GM12878 (cell line): Measurements from ENCODE around the gene CACNA1E. TPM values are rescaled to one million over a fixed set of nuclear protein-coding genes. Genes with fewer than 3 reads are reported as not detected.

Experiments
- ATAC-seq: fragments of 200-7000 bp; cut with Tn5 transposase; 3 replicates; pipeline ENCODE4 v1.9.1; 2020; ENCODE audit warnings: mild to moderate bottlenecking, moderate library complexity
- BruUV-seq: library from RNA; stranded (reverse); fragments of 400-500 nt; replicated peaks from 2 replicates; lab custom pipeline; 2021; lab: Mats Ljungman, UMichigan
- CTCF ChIA-PET: fragments of 300-600 bp; sonication (Branson Sonifier 250); formaldehyde crosslinking; extraction: SDS; loops from one replicate; lab custom pipeline; 2021; ENCODE audit warnings: inconsistent platforms; lab: Yijun Ruan, JAX
- POLR2A ChIA-PET: fragments of 350-600 bp; formaldehyde crosslinking; extraction: SDS; loops from one replicate; lab custom pipeline; 2021; ENCODE audit warnings: inconsistent platforms; lab: Charles Lee
- RAD21 ChIA-PET: fragments of 300-600 bp; sonication (Branson Sonifier 250); formaldehyde crosslinking; loops from one replicate; lab custom pipeline; 2023; ENCODE audit warnings: antibody characterized with exemption; ENCODE audit not compliant: unreplicated experiment; lab: Charles Lee
- SMC1A ChIA-PET: fragments of 300-600 bp; sonication (Branson Sonifier 250); formaldehyde crosslinking; loops from one replicate; lab custom pipeline; 2023; ENCODE audit not compliant: unreplicated experiment, uncharacterized antibody; lab: Charles Lee
- DNase-seq: peaks from one replicate; pipeline ENCODE4 v3.0.0-alpha.2; 2011; ENCODE audit warnings: low read depth, low spot score
- FAIRE-seq: peaks from 3 replicates; lab custom pipeline; 2011; peaks lifted over from hg19 to GRCh38; lab: Jason Lieb, UNC
- H2AFZ ChIP-seq: 2 replicates; pipeline ENCODE4 v1.6.0; 2011; ENCODE audit warnings: low read depth, low read length, control low read depth; ENCODE audit not compliant: control insufficient read depth
- H3K27ac ChIP-seq: 2 replicates; pipeline ENCODE4 v1.5.1; 2011; ENCODE audit warnings: control low read depth; ENCODE audit not compliant: control insufficient read depth, insufficient read depth
- H3K27me3 ChIP-seq, 2 experiments: replicated peaks in 1 of 2; 2 replicates each; pipeline versions ENCODE4 v1.6.0 to v1.6.1; 2011; ENCODE audit warnings: low read length in 1 of 2; ENCODE audit not compliant: control insufficient read depth in 2 of 2, insufficient read depth in 2 of 2
- H3K36me3 ChIP-seq, 2 experiments: 2 replicates each; pipeline ENCODE4 v1.5.1; 2011; ENCODE audit warnings: low read length in 1 of 2; ENCODE audit not compliant: control insufficient read depth in 2 of 2, insufficient read depth in 2 of 2
- H3K4me1 ChIP-seq: 2 replicates; pipeline ENCODE4 v1.6.1; 2011; ENCODE audit warnings: mild to moderate bottlenecking, low read length, moderate library complexity, mixed read lengths; ENCODE audit not compliant: control insufficient read depth, insufficient read depth
- H3K4me2 ChIP-seq: 2 replicates; pipeline ENCODE4 v1.6.0; 2011; ENCODE audit warnings: control low read depth; ENCODE audit not compliant: control insufficient read depth, insufficient read depth
- H3K4me3 ChIP-seq: fragments of 200-600 bp; sonication (generic); 2 replicates; pipeline ENCODE4 v1.5.1; 2016
- H3K79me2 ChIP-seq: 2 replicates; pipeline ENCODE4 v1.6.0; 2011; ENCODE audit warnings: low read length; ENCODE audit not compliant: control insufficient read depth, insufficient read depth
- H3K9ac ChIP-seq: 2 replicates; pipeline ENCODE4 v1.8.0; 2011; ENCODE audit warnings: low read length, control low read depth, mixed read lengths; ENCODE audit not compliant: control insufficient read depth, insufficient read depth
- H3K9me3 ChIP-seq: replicated peaks from 3 replicates; pipeline ENCODE4 v1.5.1; 2011; ENCODE audit warnings: mild to moderate bottlenecking, low read length; ENCODE audit not compliant: control insufficient read depth, insufficient read depth
- H4K20me1 ChIP-seq: 2 replicates; pipeline ENCODE4 v1.6.0; 2011; ENCODE audit not compliant: control insufficient read depth, insufficient read depth
- BMI1 ChIP-seq: fragments of 450-650 bp; IDR thresholded peaks from 2 replicates; pipeline ENCODE4 v1.6.1; 2016; ENCODE audit warnings: mild to moderate bottlenecking, moderate library complexity, borderline replicate concordance
- CHD1 ChIP-seq: IDR thresholded peaks from 2 replicates; pipeline ENCODE4 v1.6.1; 2012; ENCODE audit warnings: low read depth, low read length, improper control_type of control experiment
- DPF2 ChIP-seq: fragments of 450-650 bp; IDR thresholded peaks from 2 replicates; pipeline ENCODE4 v1.6.1; 2017; ENCODE audit warnings: mild to moderate bottlenecking
- EED ChIP-seq: sonication (generic); IDR thresholded peaks from 2 replicates; pipeline ENCODE4 v1.6.1; 2016; ENCODE audit warnings: antibody characterized with exemption, low read depth
- ESRRA ChIP-seq: IDR thresholded peaks from 2 replicates; pipeline ENCODE4 v1.6.1; 2012; ENCODE audit warnings: mild to moderate bottlenecking, low read length, improper control_type of control experiment
- JUNB ChIP-seq: IDR thresholded peaks from 2 replicates; pipeline ENCODE4 v1.6.1; 2016; ENCODE audit warnings: antibody characterized with exemption, mild to moderate bottlenecking
- NBN ChIP-seq: fragments of 450-650 bp; IDR thresholded peaks from 2 replicates; pipeline ENCODE4 v1.6.1; 2016
- RBBP5 ChIP-seq: fragments of 200-600 bp; sonication (generic); conservative IDR thresholded peaks from 2 replicates; pipeline ENCODE4 v1.6.1; 2016
- SREBF1 ChIP-seq: IDR thresholded peaks from 2 replicates; pipeline ENCODE4 v1.6.1; 2012; ENCODE audit warnings: mild to moderate bottlenecking, low read length
- TCF3 ChIP-seq: IDR thresholded peaks from 2 replicates; pipeline ENCODE4 v1.6.1; 2012; ENCODE audit warnings: low read depth, mild to moderate bottlenecking, low read length, borderline replicate concordance; ENCODE audit not compliant: insufficient read depth
- ZBTB4 ChIP-seq: fragments of 450-650 bp; formaldehyde crosslinking; IDR thresholded peaks from 2 replicates; pipeline ENCODE4 v1.4.0; 2022; ENCODE audit warnings: mild to moderate bottlenecking, moderate library complexity
- ZBTB40 ChIP-seq: fragments of 450-650 bp; IDR thresholded peaks from 2 replicates; pipeline ENCODE4 v1.6.1; 2016; ENCODE audit warnings: mild to moderate bottlenecking, moderate library complexity, borderline replicate concordance
- WGBS: methylation state at CpG from one replicate; pipeline ENCODE4 v1.1.6; 2016; ENCODE audit warnings: low lambda C conversion rate; ENCODE audit not compliant: insufficient replicate concordance, insufficient coverage; ENCODE audit errors: missing lambda C conversion rate; 5-methylcytosine and 5-hydroxymethylcytosine counted together
- in situ Hi-C: fragments of 300-500 bp; cut with MboI; formaldehyde crosslinking; loops from 9 replicates; pipeline ENCODE4 v1.14.3; 2018; ENCODE audit warnings: mixed read lengths
- intact Hi-C: fragments of 100-400 bp; cut with micrococcal nuclease; formaldehyde crosslinking; loops from one replicate; pipeline ENCODE4 v1.14.2; 2022; ENCODE audit not compliant: unreplicated experiment
- polyA plus RNA-seq, 11 experiments: library from polyadenylated mRNA; depleted of rRNA in 4 of 11; unstranded in 6 of 11; stranded (reverse) in 5 of 11; fragments of >200 nt; fragmentation: Nextera tagmentation in 4 of 11; fragmentation: Illumina TruSeq in 1 of 11; extraction: Ambion mirVana in 4 of 11; extraction: Trizol in 1 of 11; gene quantifications; 1 replicate in 1 of 11; 2 replicates in 10 of 11; pipeline versions ENCODE4 v1.2.1 to v1.2.3, GENCODE V29; 2011 to 2016; ENCODE audit warnings: inconsistent platforms in 2 of 11, missing spikeins in 2 of 11, low read depth in 1 of 11
- total RNA-seq, 4 experiments: library from RNA; depleted of rRNA in 3 of 4; stranded (reverse); fragments of >200 nt in 3 of 4; fragmentation: Illumina TruSeq in 1 of 4; extraction: Trizol in 1 of 4; gene quantifications; 2 replicates each; pipeline versions ENCODE4 v1.2.1 to v1.2.3, GENCODE V29; 2013 to 2021
- TF ChIP-seq, protein P1 (sequence below): fragments of 150-350 bp; IDR thresholded peaks from 2 replicates; pipeline ENCODE4 v1.6.1; 2014; ENCODE audit warnings: mild to moderate bottlenecking, low read depth, low read length

The CACNA1E gene
- total and polyA plus RNA-seq, 10 of the 15 experiments (the other 5 are each of a cell fraction or from before 2014, with no cell fraction given): 0.57 to 22.0 (median 8.5) TPM

DNA sequence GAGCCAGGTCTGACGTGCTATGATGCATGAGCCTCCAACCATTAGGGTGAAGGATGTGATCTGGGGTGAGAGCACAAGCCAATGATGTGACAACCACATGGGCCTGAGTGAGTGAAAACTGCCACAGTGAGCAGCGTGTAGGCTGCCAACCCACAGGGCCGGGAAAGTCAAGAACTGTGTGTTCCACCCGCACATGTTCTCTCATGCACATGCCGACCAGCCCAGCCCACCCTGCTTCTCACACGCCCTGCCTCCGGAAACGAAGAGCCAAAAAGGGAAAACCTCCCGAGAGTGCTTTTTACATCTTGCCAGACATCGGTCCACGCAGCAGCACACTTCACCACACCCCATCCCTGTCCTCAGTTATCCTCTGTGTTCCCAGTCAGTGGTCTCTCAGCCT lies 197.0 kb downstream of the CACNA1E start:
- DNase-seq (no peak), ATAC-seq (no peak), FAIRE-seq (no peak)
- CTCF ChIA-PET: no interaction called here
- H3K9me3 ChIP-seq: no peaks in the 10 kb centered on the region
- no peaks in the 10 kb centered on the region for H4K20me1 ChIP-seq
- intact Hi-C loops (no loop called here), in situ Hi-C loops (no loop called here)
- H2AFZ ChIP-seq: no peak overlapping the region
- H3K4me3 ChIP-seq: no peak overlapping the region
- H3K27me3 ChIP-seq: no peaks in the 10 kb centered on the region
- TF ChIP-seq, protein P1, sequence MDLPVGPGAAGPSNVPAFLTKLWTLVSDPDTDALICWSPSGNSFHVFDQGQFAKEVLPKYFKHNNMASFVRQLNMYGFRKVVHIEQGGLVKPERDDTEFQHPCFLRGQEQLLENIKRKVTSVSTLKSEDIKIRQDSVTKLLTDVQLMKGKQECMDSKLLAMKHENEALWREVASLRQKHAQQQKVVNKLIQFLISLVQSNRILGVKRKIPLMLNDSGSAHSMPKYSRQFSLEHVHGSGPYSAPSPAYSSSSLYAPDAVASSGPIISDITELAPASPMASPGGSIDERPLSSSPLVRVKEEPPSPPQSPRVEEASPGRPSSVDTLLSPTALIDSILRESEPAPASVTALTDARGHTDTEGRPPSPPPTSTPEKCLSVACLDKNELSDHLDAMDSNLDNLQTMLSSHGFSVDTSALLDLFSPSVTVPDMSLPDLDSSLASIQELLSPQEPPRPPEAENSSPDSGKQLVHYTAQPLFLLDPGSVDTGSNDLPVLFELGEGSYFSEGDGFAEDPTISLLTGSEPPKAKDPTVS: no peak
- TF ChIP-seq NBN (no peak), SREBF1 (no peak), TCF3 (no peak), EED (no peak), DPF2 (no peak), ESRRA (no peak), ZBTB40 (no peak), JUNB (no peak), CHD1 (no peak), BMI1 (no peak), RBBP5 (no peak), ZBTB4 (CRISPR knock-in tag) (no peak)
- no TSS peak for BruUV-seq
- H3K27ac ChIP-seq: no peak overlapping the region
- SMC1A ChIA-PET: interaction anchor here (8.6 kb wide), 1 partner anchor 201 kb away, joined by 91 read pairs; no protein-coding TSS in a partner anchor
- no peaks in the 10 kb centered on the region for H3K4me1 ChIP-seq
- H3K79me2 ChIP-seq: no peaks in the 10 kb centered on the region
- RAD21 ChIA-PET: no interaction called here
- 90% methylated on average over 11 of the region's 11 CpGs for WGBS
- no peak overlapping the region for H3K4me2 ChIP-seq
- no peak overlapping the region for H3K9ac ChIP-seq
- POLR2A ChIA-PET: interaction anchor here (0.6 kb wide), 1 partner anchor 249 kb away, joined by 5 read pairs; no protein-coding TSS in a partner anchor
- no peaks in the 10 kb centered on the region for H3K36me3 ChIP-seq
